CD14-positive monocyte (primary cell): ENCODE results near the gene DUOXA1. TPM values are rescaled to one million over a fixed set of nuclear protein-coding genes. Genes with fewer than 3 reads are reported as not detected.

ENCODE experiments used
- DNase-seq, 3 donors: peaks; one replicate each; pipeline ENCODE4 v3.0.0-alpha.2; 2011 to 2022
- H2AFZ ChIP-seq: 2 replicates; pipeline ENCODE4 v1.6.0; 2012; ENCODE audit warnings: mild to moderate bottlenecking, low read depth, low read length, inconsistent platforms; ENCODE audit not compliant: insufficient read depth, poor library complexity, severe bottlenecking
- H3K27ac ChIP-seq, 2 donors: 1 replicate in 1 of 2; 2 replicates in 1 of 2; pipeline ENCODE4 v1.5.1; 2012 to 2013; ENCODE audit warnings: low read length in 2 of 2, control low read depth in 1 of 2, inconsistent platforms in 1 of 2, low read depth in 1 of 2, mild to moderate bottlenecking in 1 of 2
- H3K27me3 ChIP-seq, 2 donors: one replicate each; pipeline versions ENCODE4 v1.6.0 to v1.6.1; 2011 to 2013; ENCODE audit warnings: low read length in 2 of 2; ENCODE audit not compliant: control insufficient read depth in 2 of 2, insufficient read depth in 2 of 2
- H3K36me3 ChIP-seq, 2 donors: replicated peaks in 1 of 2; 1 replicate in 1 of 2; 2 replicates in 1 of 2; pipeline versions ENCODE4 v1.5.1 to v1.6.1; 2012 to 2013; ENCODE audit warnings: low read length in 2 of 2, control low read depth in 1 of 2, inconsistent platforms in 1 of 2, mild to moderate bottlenecking in 1 of 2; ENCODE audit not compliant: insufficient read depth in 2 of 2, control insufficient read depth in 1 of 2
- H3K4me1 ChIP-seq, 2 donors: 1 replicate in 1 of 2; 2 replicates in 1 of 2; pipeline versions ENCODE4 v1.5.1 to v1.6.1; 2012 to 2013; ENCODE audit warnings: low read length in 2 of 2, control low read depth in 1 of 2, inconsistent platforms in 1 of 2, mild to moderate bottlenecking in 1 of 2, moderate library complexity in 1 of 2; ENCODE audit not compliant: insufficient read depth in 2 of 2, control insufficient read depth in 1 of 2
- H3K4me2 ChIP-seq: replicated peaks from 2 replicates; pipeline ENCODE3; 2012; ENCODE audit warnings: low read length, moderate library complexity, mild to moderate bottlenecking; ENCODE audit not compliant: poor library complexity, severe bottlenecking; ENCODE audit errors: extremely low read depth
- H3K4me3 ChIP-seq, 3 experiments: fragments of 200-600 bp in 1 of 3; sonication (generic) in 1 of 3; replicated peaks in 1 of 3; 1 replicate in 2 of 3; 2 replicates in 1 of 3; pipeline ENCODE4 v1.5.1; 2011 to 2013; ENCODE audit warnings: low read length in 3 of 3, mild to moderate bottlenecking in 3 of 3, control low read depth in 2 of 3, low read depth in 2 of 3, inconsistent platforms in 1 of 3, moderate library complexity in 1 of 3
- H3K79me2 ChIP-seq: 2 replicates; pipeline ENCODE4 v1.6.0; 2012; ENCODE audit warnings: mild to moderate bottlenecking, control low read depth, inconsistent platforms, low read length, moderate library complexity; ENCODE audit not compliant: insufficient read depth
- H3K9ac ChIP-seq: 2 replicates; pipeline ENCODE4 v1.6.0; 2017; ENCODE audit warnings: low read length, mild to moderate bottlenecking; ENCODE audit not compliant: insufficient read depth, poor library complexity, severe bottlenecking
- H3K9me3 ChIP-seq, 2 donors: replicated peaks in 1 of 2; 1 replicate in 1 of 2; 2 replicates in 1 of 2; pipeline versions ENCODE4 v1.5.1 to v1.6.1; 2012 to 2013; ENCODE audit warnings: low read length in 2 of 2, control low read depth in 1 of 2; ENCODE audit not compliant: control insufficient read depth in 1 of 2, insufficient read depth in 1 of 2
- H4K20me1 ChIP-seq: 2 replicates; pipeline ENCODE4 v1.6.0; 2012; ENCODE audit warnings: mild to moderate bottlenecking, low read length, control low read depth, moderate library complexity; ENCODE audit not compliant: insufficient read depth
- H3K27ac Mint-ChIP-seq, 7 donors: one replicate each; pipeline ENCODE4 v1.8.0; 2020; ENCODE audit warnings: mild to moderate bottlenecking in 7 of 7, mixed read lengths in 7 of 7, moderate library complexity in 6 of 7, inconsistent platforms in 2 of 7
- H3K27me3 Mint-ChIP-seq, 3 donors: one replicate each; pipeline ENCODE4 v1.8.0; 2021 to 2022; ENCODE audit warnings: low read depth in 3 of 3, mild to moderate bottlenecking in 3 of 3, mixed read lengths in 3 of 3, moderate library complexity in 3 of 3, inconsistent platforms in 1 of 3
- H3K36me3 Mint-ChIP-seq, 2 donors: one replicate each; pipeline ENCODE4 v1.8.0; 2020; ENCODE audit warnings: mixed read lengths in 2 of 2, inconsistent platforms in 1 of 2, mild to moderate bottlenecking in 1 of 2
- H3K4me1 Mint-ChIP-seq: one replicate; pipeline ENCODE4 v1.8.0; 2020; ENCODE audit warnings: mild to moderate bottlenecking, mixed read lengths
- H3K4me3 Mint-ChIP-seq, 2 donors: one replicate each; pipeline ENCODE4 v1.8.0; 2020; ENCODE audit warnings: mild to moderate bottlenecking in 2 of 2, mixed read lengths in 2 of 2, moderate library complexity in 1 of 2
- H3K9me3 Mint-ChIP-seq, 7 donors: one replicate each; pipeline ENCODE4 v1.8.0; 2020 to 2022; ENCODE audit warnings: mixed read lengths in 7 of 7, mild to moderate bottlenecking in 6 of 7, moderate library complexity in 6 of 7, inconsistent platforms in 2 of 7
- WGBS: methylation state at CpG from one replicate; pipeline ENCODE4 v1.1.5; 2013; ENCODE audit warnings: missing lambda C conversion rate; ENCODE audit not compliant: insufficient coverage; 5-methylcytosine and 5-hydroxymethylcytosine counted together
- intact Hi-C, 2 donors: fragments of 100-400 bp; cut with micrococcal nuclease; formaldehyde crosslinking; loops; one replicate each; pipeline versions ENCODE4 v1.15.0 to v1.15.1; 2023
- polyA plus RNA-seq, 3 donors: library from polyadenylated mRNA; depleted of rRNA in 1 of 3; unstranded in 2 of 3; stranded (reverse) in 1 of 3; fragments of 300-500 nt in 2 of 3; fragments of >200 nt in 1 of 3; fragmentation: Illumina TruSeq in 2 of 3; gene quantifications; 1 replicate in 2 of 3; 2 replicates in 1 of 3; pipeline ENCODE4 v1.2.3, GENCODE V29; 2012 to 2021
- TF ChIP-seq, protein P1 (sequence below): fragments of 200-600 bp; IDR thresholded peaks from one replicate; pipeline ENCODE4 v1.8.0; 2022; ENCODE audit warnings: antibody characterized with exemption, mild to moderate bottlenecking

The DUOXA1 gene
- polyA plus RNA-seq, 3 donors: not detected

DNA sequence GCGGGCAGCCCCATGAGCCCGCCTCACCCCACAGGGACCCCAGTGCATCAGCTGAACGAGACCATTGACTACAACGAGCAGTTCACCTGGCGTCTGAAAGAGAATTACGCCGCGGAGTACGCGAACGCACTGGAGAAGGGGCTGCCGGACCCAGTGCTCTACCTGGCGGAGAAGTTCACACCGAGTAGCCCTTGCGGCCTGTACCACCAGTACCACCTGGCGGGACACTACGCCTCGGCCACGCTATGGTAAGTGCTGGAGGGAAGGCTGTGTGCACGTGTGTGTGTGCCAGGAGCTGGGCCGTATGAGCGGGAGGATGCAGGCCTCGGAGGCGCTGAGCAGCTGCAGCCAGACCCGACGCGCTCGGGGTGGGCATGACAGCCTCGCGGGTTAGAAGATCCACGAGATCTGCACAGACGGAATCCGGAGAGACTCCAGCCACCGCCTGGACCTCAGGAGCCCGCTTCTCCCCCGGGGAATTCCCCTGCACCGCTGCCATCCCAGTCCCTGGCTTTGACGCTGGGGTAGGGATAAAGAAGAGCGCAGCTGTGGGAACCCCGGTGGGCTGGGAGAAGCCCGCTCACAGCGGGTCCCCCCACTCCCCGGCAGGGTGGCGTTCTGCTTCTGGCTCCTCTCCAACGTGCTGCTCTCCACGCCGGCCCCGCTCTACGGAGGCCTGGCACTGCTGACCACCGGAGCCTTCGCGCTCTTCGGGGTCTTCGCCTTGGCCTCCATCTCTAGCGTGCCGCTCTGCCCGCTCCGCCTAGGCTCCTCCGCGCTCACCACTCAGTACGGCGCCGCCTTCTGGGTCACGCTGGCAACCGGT lies 13.0 kb downstream of the DUOXA1 start:
- H3K27ac Mint-ChIP-seq: no peak overlapping the region
- H3K4me3 Mint-ChIP-seq: peak overlapping the region in 1 of 2 donors; percentile 94
- peaks cover 65 to 76% (median 71%) of the 10 kb centered on the region in 3 donors for H3K27me3 Mint-ChIP-seq
- Histone ChIP-seq H3K36me3 (no peaks in the 10 kb centered on the region), H3K9ac (peak overlapping the region; percentile 12), H3K4me1 (peaks cover 28 to 40% of the 10 kb centered on the region in 2 donors), H3K27me3 (peaks cover 56 to 64% of the 10 kb centered on the region in 2 donors), H3K4me2 (no peak overlapping the region), H3K4me3 (no peak overlapping the region), H4K20me1 (no peaks in the 10 kb centered on the region), H3K27ac (no peak overlapping the region), H3K79me2 (no peaks in the 10 kb centered on the region), H3K9me3 (peaks cover 5 to 54% of the 10 kb centered on the region in 2 donors), H2AFZ (no peak overlapping the region)
- TF ChIP-seq, protein P1, sequence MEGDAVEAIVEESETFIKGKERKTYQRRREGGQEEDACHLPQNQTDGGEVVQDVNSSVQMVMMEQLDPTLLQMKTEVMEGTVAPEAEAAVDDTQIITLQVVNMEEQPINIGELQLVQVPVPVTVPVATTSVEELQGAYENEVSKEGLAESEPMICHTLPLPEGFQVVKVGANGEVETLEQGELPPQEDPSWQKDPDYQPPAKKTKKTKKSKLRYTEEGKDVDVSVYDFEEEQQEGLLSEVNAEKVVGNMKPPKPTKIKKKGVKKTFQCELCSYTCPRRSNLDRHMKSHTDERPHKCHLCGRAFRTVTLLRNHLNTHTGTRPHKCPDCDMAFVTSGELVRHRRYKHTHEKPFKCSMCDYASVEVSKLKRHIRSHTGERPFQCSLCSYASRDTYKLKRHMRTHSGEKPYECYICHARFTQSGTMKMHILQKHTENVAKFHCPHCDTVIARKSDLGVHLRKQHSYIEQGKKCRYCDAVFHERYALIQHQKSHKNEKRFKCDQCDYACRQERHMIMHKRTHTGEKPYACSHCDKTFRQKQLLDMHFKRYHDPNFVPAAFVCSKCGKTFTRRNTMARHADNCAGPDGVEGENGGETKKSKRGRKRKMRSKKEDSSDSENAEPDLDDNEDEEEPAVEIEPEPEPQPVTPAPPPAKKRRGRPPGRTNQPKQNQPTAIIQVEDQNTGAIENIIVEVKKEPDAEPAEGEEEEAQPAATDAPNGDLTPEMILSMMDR: no peak
- 4% methylated on average over 65 of the region's 65 CpGs for WGBS
- H3K9me3 Mint-ChIP-seq: peaks cover 0 to 25% (median 14%) of the 10 kb centered on the region in 7 donors
- H3K36me3 Mint-ChIP-seq: peaks cover 0 to 10% of the 10 kb centered on the region in 2 donors
- H3K4me1 Mint-ChIP-seq: peaks cover 48% of the 10 kb centered on the region
- intact Hi-C loops: no loop called here
- DNase-seq: no peak

DNA sequence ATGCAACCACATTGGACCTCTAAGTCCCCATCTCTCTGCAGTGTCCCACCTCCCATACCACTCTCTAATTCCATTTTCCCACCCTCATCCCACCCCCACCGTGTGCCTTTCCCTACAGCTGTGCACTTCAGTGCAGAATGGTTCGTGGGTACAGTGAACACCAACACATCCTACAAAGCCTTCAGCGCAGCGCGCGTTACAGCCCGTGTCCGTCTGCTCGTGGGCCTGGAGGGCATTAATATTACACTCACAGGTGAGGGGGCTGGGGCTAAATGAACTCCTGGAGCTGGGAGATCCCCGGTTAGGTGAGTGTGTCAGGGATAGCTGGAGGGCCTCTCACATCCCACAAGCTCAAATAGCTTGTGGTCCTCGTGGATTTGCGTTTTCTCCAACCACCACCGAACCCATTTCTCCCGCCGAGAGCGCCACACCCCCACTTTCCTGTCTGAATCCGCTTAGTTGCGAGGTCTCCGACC lies 13.6 kb downstream of the DUOXA1 start:
- Mint-ChIP-seq H3K27ac (no peak overlapping the region), H3K4me3 (peak overlapping the region in 1 of 2 donors; percentile 94), H3K4me1 (peaks cover 47% of the 10 kb centered on the region), H3K36me3 (peaks cover 0 to 10% of the 10 kb centered on the region in 2 donors), H3K27me3 (peaks cover 65 to 79% (median 72%) of the 10 kb centered on the region in 3 donors), H3K9me3 (peaks cover 0 to 26% (median 14%) of the 10 kb centered on the region in 7 donors)
- intact Hi-C loops: no loop called here
- no peak overlapping the region for H3K9ac ChIP-seq
- no peak overlapping the region for H2AFZ ChIP-seq
- 7% methylated on average over 9 of the region's 19 CpGs for WGBS
- no peaks in the 10 kb centered on the region for H3K79me2 ChIP-seq
- no peak overlapping the region for H3K4me3 ChIP-seq
- H3K4me2 ChIP-seq: no peak overlapping the region
- DNase-seq: no peak
- peaks cover 28 to 39% of the 10 kb centered on the region in 2 donors for H3K4me1 ChIP-seq
- no peaks in the 10 kb centered on the region for H3K36me3 ChIP-seq
- TF ChIP-seq, protein P1: no peak
- H3K27ac ChIP-seq: no peak overlapping the region
- H3K9me3 ChIP-seq: peaks cover 5 to 55% of the 10 kb centered on the region in 2 donors
- no peaks in the 10 kb centered on the region for H4K20me1 ChIP-seq
- H3K27me3 ChIP-seq: peaks cover 56 to 66% of the 10 kb centered on the region in 2 donors
